Colonic mucosa (tissue), 4 donors: ENCODE measurements around the gene APOL3. TPM values are rescaled to one million over a fixed set of nuclear protein-coding genes. Genes with fewer than 3 reads are reported as not detected.

Source experiments
- DNase-seq: peaks from one replicate; pipeline ENCODE4 v3.0.0-alpha.2; 2020
- H3K27ac ChIP-seq: fragments of 200-600 bp; one replicate; pipeline ENCODE4 v1.8.0; 2021
- H3K27me3 ChIP-seq: fragments of 200-600 bp; one replicate; pipeline ENCODE4 v1.8.0; 2021
- H3K36me3 ChIP-seq: fragments of 200-600 bp; one replicate; pipeline ENCODE4 v1.8.0; 2021
- H3K4me1 ChIP-seq: fragments of 200-600 bp; one replicate; pipeline ENCODE4 v1.8.0; 2021; ENCODE audit warnings: mild to moderate bottlenecking
- H3K4me3 ChIP-seq: fragments of 200-600 bp; one replicate; pipeline ENCODE4 v1.8.0; 2021
- H3K9ac ChIP-seq, 2 donors: one replicate each; pipeline ENCODE4 v1.7.0; 2013; ENCODE audit warnings: control low read depth in 2 of 2, low read depth in 2 of 2, low read length in 2 of 2
- H3K9me3 ChIP-seq: fragments of 200-600 bp; one replicate; pipeline ENCODE4 v1.8.0; 2021
- CTCF ChIP-seq: fragments of 200-600 bp; IDR thresholded peaks from one replicate; pipeline ENCODE4 v1.8.0; 2022; ENCODE audit warnings: antibody characterized with exemption, mild to moderate bottlenecking
- intact Hi-C: fragments of 100-400 bp; cut with DNase I; formaldehyde crosslinking; loops from one replicate; pipeline ENCODE4 v1.14.1; 2022
- total RNA-seq, 2 donors: library from RNA; stranded (reverse); fragmentation: NEBNext Ultra II Directional in 1 of 2; extraction: Animal tissue kit (Norgen Biotek cat#: 25700) in 1 of 2; gene quantifications; one replicate each; pipeline ENCODE4 v1.2.1, GENCODE V29; 2021
- donor health status: healthy.
- donor health status: DM: no; HTN: no; CAD: no.
- donor health status: DM: no; HTN: no; CAD: no.

The APOL3 gene
- total RNA-seq, 2 donors from 2014 or later: 5.9 to 9.6 TPM

- DNase-seq: no peak
- Histone ChIP-seq H3K27ac (no peak overlapping the region), H3K36me3 (no peaks in the 10 kb centered on the region), H3K9ac (no peak overlapping the region), H3K4me3 (no peak overlapping the region), H3K27me3 (no peaks in the 10 kb centered on the region), H3K9me3 (no peaks in the 10 kb centered on the region), H3K4me1 (no peaks in the 10 kb centered on the region)
- intact Hi-C loops: loop anchor here (2.0 kb wide), 1 partner anchor 34 kb away; no protein-coding TSS in a partner anchor
- no peak for TF ChIP-seq CTCF
Observed at GRCh38 chr22:36180928-36181327, 20.4 kb upstream of the APOL3 start.

GRCh38 chr22:36180038-36180880 is 19.7 kb upstream of the APOL3 start:
- intact Hi-C loops: loop anchor here (2.0 kb wide), 1 partner anchor 33 kb away; no protein-coding TSS in a partner anchor
- no peak overlapping the region for H3K4me3 ChIP-seq
- H3K4me1 ChIP-seq: no peaks in the 10 kb centered on the region
- H3K36me3 ChIP-seq: no peaks in the 10 kb centered on the region
- no peak overlapping the region for H3K9ac ChIP-seq
- peak; percentile 87 for TF ChIP-seq CTCF
- no peaks in the 10 kb centered on the region for H3K27me3 ChIP-seq
- H3K9me3 ChIP-seq: no peaks in the 10 kb centered on the region
- no peak overlapping the region for H3K27ac ChIP-seq
- DNase-seq: peak; percentile 85

GRCh38 chr22:36177160-36177559 is 16.6 kb upstream of the APOL3 start:
- DNase-seq: no peak
- no peak for TF ChIP-seq CTCF
- Histone ChIP-seq H3K4me1 (no peaks in the 10 kb centered on the region), H3K9me3 (no peaks in the 10 kb centered on the region), H3K4me3 (no peak overlapping the region), H3K27me3 (no peaks in the 10 kb centered on the region), H3K27ac (no peak overlapping the region), H3K9ac (no peak overlapping the region), H3K36me3 (no peaks in the 10 kb centered on the region)
- intact Hi-C loops: no loop called here

- Histone ChIP-seq H3K9me3 (no peaks in the 10 kb centered on the region), H3K27me3 (no peaks in the 10 kb centered on the region), H3K4me1 (no peaks in the 10 kb centered on the region), H3K36me3 (no peaks in the 10 kb centered on the region), H3K9ac (no peak overlapping the region), H3K4me3 (no peak overlapping the region), H3K27ac (no peak overlapping the region)
- intact Hi-C loops: no loop called here
- no peak for TF ChIP-seq CTCF
- DNase-seq: no peak
Observed at GRCh38 chr22:36175892-36176291, 15.3 kb upstream of the APOL3 start.

GRCh38 chr22:36171941-36172340 is 11.4 kb upstream of the APOL3 start:
- intact Hi-C loops: no loop called here
- H3K9ac ChIP-seq: no peak overlapping the region
- no peak overlapping the region for H3K4me3 ChIP-seq
- no peaks in the 10 kb centered on the region for H3K27me3 ChIP-seq
- no peak for DNase-seq
- no peak for TF ChIP-seq CTCF
- H3K9me3 ChIP-seq: no peaks in the 10 kb centered on the region
- no peak overlapping the region for H3K27ac ChIP-seq
- H3K4me1 ChIP-seq: no peaks in the 10 kb centered on the region
- H3K36me3 ChIP-seq: no peaks in the 10 kb centered on the region
